MM.1S (cell line): Measurements from ENCODE around the gene ACO1.
A peak's percentile ranks its signal among the peaks of the same experiment; 100 is the strongest.

Source experiments
- DNase-seq: peaks from one replicate; pipeline ENCODE4 v3.0.0-alpha.2; 2015
- H2AFZ ChIP-seq: fragments of 300-600 bp; sonication (generic); 2 replicates; pipeline ENCODE4 v1.6.0; 2016; ENCODE audit warnings: antibody characterized with exemption, low read length
- H3F3A ChIP-seq: fragments of 300-600 bp; sonication (generic); 2 replicates; pipeline ENCODE4 v1.6.1; 2016; ENCODE audit warnings: mild to moderate bottlenecking, antibody characterized with exemption, low read length, moderate library complexity, mixed read lengths; ENCODE audit not compliant: insufficient read depth
- H3K27ac ChIP-seq: fragments of 300-600 bp; sonication (generic); 2 replicates; pipeline ENCODE4 v1.5.1; 2016; ENCODE audit warnings: mild to moderate bottlenecking, low read length
- H3K27me3 ChIP-seq: fragments of 300-600 bp; sonication (generic); replicated peaks from 2 replicates; pipeline ENCODE4 v1.6.0; 2016; ENCODE audit warnings: low read length; ENCODE audit not compliant: insufficient read depth
- H3K36me3 ChIP-seq: fragments of 300-600 bp; sonication (generic); replicated peaks from 2 replicates; pipeline ENCODE4 v1.6.1; 2016; ENCODE audit warnings: mild to moderate bottlenecking, low read length, mixed read lengths; ENCODE audit not compliant: insufficient read depth
- H3K4me1 ChIP-seq: fragments of 300-600 bp; sonication (generic); 2 replicates; pipeline ENCODE4 v1.6.1; 2016; ENCODE audit warnings: low read length, mixed read lengths
- H3K4me2 ChIP-seq: fragments of 300-600 bp; sonication (generic); 2 replicates; pipeline ENCODE4 v1.6.0; 2016; ENCODE audit warnings: low read depth, low read length
- H3K4me3 ChIP-seq: fragments of 300-600 bp; sonication (generic); 2 replicates; pipeline ENCODE4 v1.5.1; 2016; ENCODE audit warnings: low read length, mixed read lengths
- H3K79me2 ChIP-seq: fragments of 300-600 bp; sonication (generic); 2 replicates; pipeline ENCODE4 v1.6.1; 2016; ENCODE audit warnings: mixed run types, low read length, mixed read lengths
- H3K9ac ChIP-seq: fragments of 300-600 bp; sonication (generic); 2 replicates; pipeline ENCODE4 v1.6.1; 2016; ENCODE audit warnings: low read length, mixed read lengths
- H3K9me2 ChIP-seq: fragments of 300-600 bp; sonication (generic); replicated peaks from 2 replicates; pipeline ENCODE4 v1.6.1; 2016; ENCODE audit warnings: mild to moderate bottlenecking, low read length, mixed read lengths; ENCODE audit not compliant: insufficient read depth
- H3K9me3 ChIP-seq: fragments of 300-600 bp; sonication (generic); replicated peaks from 2 replicates; pipeline ENCODE4 v1.6.1; 2016; ENCODE audit warnings: mild to moderate bottlenecking, low read length, mixed read lengths; ENCODE audit not compliant: insufficient read depth
- H4K20me1 ChIP-seq: fragments of 300-600 bp; sonication (generic); 2 replicates; pipeline ENCODE4 v1.6.1; 2016; ENCODE audit warnings: mild to moderate bottlenecking, low read length, moderate library complexity, mixed read lengths; ENCODE audit not compliant: insufficient read depth
- EZH2 ChIP-seq: fragments of 300-600 bp; sonication (generic); optimal IDR thresholded peaks from 2 replicates; pipeline ENCODE3; 2017; ENCODE audit warnings: low read depth, mild to moderate bottlenecking, antibody characterized with exemption, low read length, mixed read lengths
- EZH2phosphoT487 ChIP-seq: fragments of 300-600 bp; sonication (generic); IDR thresholded peaks from 2 replicates; pipeline ENCODE4 v1.6.1; 2018; ENCODE audit warnings: antibody characterized with exemption, low read length
- TF ChIP-seq, protein P1 (sequence below): fragments of 300-600 bp; sonication (generic); IDR thresholded peaks from 2 replicates; pipeline ENCODE4 v1.5.1; 2016; ENCODE audit warnings: antibody characterized with exemption, low read length, mixed read lengths

The ACO1 gene

DNA sequence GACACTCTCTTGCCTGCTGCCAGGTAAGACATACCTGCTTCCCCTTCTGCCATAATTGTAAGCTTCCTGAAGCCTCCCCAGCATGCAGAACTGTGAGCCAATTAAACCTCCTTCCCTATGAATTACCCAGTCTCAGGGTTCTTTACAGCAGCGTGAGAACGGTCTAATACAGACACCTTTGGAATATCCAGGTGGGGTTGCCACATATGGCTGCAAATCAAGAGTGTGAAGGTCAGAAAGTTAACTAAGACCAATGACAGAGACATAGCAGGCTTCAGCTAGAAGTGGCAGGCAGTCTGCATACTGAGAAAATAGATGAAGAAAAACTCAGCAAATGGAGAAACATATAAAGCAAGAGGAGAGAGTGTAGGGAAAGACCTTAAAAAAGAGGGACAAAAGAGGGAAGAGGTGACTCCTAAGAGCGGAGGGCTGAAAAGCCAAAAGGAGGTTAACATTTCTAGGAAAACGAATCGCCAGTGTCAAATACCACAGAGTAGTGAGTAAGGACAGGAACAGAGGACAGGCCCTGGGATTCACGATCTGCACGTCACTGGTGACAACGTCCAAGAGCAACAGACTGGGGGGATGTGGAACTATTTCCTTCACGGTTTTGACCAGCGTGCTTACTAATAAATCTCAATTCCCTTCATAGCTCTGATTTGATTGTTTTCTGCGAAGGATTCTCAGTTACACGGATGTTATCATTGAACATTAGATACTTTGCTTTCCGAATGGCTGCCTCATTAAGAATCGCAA lies 1.7 kb upstream of the ACO1 start:
- no peak for DNase-seq
- H3K27me3 ChIP-seq, result peaks cover 7% of the 10 kb centered on the region; the same call in 1 of the 2 replicates
- H3K27ac ChIP-seq, result no peak overlapping the region
- no peaks in the 10 kb centered on the region for H3K9me3 ChIP-seq
- no peaks in the 10 kb centered on the region for H3K9me2 ChIP-seq
- no peaks in the 10 kb centered on the region for H4K20me1 ChIP-seq
- H3K4me3 ChIP-seq, result no peak overlapping the region
- peaks cover 20% of the 10 kb centered on the region for H3K4me1 ChIP-seq
- peaks cover 6% of the 10 kb centered on the region; the same call in 1 of the 2 replicates for H3F3A ChIP-seq
- no peak overlapping the region for H2AFZ ChIP-seq
- H3K9ac ChIP-seq, result no peak overlapping the region
- no peaks in the 10 kb centered on the region for H3K36me3 ChIP-seq
- H3K79me2 ChIP-seq, result 0 out of 2 replicates have a peak, but pooled peaks cover 4% of the 10 kb centered on the region
- no peak overlapping the region for H3K4me2 ChIP-seq
- TF ChIP-seq EZH2 (no peak), EZH2phosphoT487 (no peak)
- TF ChIP-seq, protein P1, sequence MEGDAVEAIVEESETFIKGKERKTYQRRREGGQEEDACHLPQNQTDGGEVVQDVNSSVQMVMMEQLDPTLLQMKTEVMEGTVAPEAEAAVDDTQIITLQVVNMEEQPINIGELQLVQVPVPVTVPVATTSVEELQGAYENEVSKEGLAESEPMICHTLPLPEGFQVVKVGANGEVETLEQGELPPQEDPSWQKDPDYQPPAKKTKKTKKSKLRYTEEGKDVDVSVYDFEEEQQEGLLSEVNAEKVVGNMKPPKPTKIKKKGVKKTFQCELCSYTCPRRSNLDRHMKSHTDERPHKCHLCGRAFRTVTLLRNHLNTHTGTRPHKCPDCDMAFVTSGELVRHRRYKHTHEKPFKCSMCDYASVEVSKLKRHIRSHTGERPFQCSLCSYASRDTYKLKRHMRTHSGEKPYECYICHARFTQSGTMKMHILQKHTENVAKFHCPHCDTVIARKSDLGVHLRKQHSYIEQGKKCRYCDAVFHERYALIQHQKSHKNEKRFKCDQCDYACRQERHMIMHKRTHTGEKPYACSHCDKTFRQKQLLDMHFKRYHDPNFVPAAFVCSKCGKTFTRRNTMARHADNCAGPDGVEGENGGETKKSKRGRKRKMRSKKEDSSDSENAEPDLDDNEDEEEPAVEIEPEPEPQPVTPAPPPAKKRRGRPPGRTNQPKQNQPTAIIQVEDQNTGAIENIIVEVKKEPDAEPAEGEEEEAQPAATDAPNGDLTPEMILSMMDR, result no peak

DNA sequence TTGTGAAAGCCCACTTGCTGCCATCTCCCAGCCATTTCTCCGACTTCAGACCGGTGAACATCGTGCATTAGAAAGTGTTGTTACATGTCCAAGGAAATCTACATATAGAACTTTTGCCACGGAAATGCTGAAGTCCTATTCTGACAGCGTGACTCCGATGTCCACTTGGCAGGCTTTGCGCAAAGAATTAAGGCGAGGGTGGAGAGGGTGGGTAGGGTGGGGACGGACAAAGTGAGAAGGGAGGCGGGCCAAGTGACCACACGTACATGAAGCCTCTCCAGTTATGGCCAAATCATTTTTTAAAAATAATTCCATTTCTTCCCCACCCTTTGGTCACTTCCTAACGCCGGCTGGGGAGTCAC lies 460 bp upstream of the ACO1 start:
- peak overlapping the region; percentile 89 for H3K4me3 ChIP-seq
- H3K79me2 ChIP-seq, result 0 out of 2 replicates have a peak, but pooled peaks cover 4% of the 10 kb centered on the region
- H3K4me2 ChIP-seq, result peak overlapping the region; percentile 83
- no peak for DNase-seq
- no peak overlapping the region for H3K27ac ChIP-seq
- H3K4me1 ChIP-seq, result peaks cover 14% of the 10 kb centered on the region
- no peaks in the 10 kb centered on the region for H3K36me3 ChIP-seq
- H3F3A ChIP-seq, result peaks cover 2% of the 10 kb centered on the region; the same call in 1 of the 2 replicates
- peak overlapping the region; percentile 90 for H2AFZ ChIP-seq
- no peaks in the 10 kb centered on the region for H4K20me1 ChIP-seq
- H3K27me3 ChIP-seq, result peaks cover 7% of the 10 kb centered on the region; the same call in 1 of the 2 replicates
- no peak overlapping the region for H3K9ac ChIP-seq
- H3K9me2 ChIP-seq, result no peaks in the 10 kb centered on the region
- no peaks in the 10 kb centered on the region for H3K9me3 ChIP-seq
- TF ChIP-seq EZH2, result no peak
- TF ChIP-seq EZH2phosphoT487, result no peak
- TF ChIP-seq, protein P1, result no peak

DNA sequence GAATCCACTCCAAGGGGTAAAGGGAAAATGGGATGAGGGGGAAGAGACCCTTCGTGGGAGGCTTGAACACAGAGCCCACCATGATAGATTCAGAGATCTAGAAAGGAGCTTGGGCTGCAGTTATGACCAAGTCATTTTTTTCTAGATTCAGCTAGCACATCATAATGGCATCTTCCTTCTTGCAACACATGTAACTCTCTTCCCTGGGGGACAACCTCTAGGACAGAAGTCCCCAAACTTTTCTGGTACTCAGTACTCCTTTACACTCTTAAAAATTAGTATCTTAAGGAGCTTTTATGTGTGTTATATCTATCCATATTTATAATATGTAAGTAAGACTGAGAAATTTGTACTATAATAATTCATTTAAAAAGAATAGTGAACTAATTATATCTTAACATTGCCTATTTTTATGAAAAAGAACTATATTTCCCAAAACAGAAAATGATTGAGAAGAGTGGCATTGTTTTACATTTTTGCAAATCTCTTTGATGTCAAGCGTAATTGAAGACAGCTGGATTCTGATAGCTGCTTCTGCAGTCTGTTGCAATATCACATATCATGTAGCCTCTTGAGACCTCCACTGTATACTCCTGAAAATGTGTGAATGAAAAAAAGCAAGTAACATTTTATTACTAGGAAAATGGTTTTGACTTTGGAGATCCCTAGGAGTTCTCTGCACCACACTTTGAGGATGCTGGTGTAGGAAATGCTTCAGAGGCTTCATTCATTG lies 875 bp downstream of the ACO1 start:
- Histone ChIP-seq H3K9me3 (no peaks in the 10 kb centered on the region), H3K9ac (peak overlapping the region; percentile 57; the same call in 1 of the 2 replicates), H3K4me3 (peak overlapping the region; percentile 89), H3K27me3 (peaks cover 7% of the 10 kb centered on the region; the same call in 1 of the 2 replicates), H3K4me1 (peaks cover 11% of the 10 kb centered on the region), H3K79me2 (0 out of 2 replicates have a peak, but pooled peaks cover 4% of the 10 kb centered on the region), H2AFZ (peak overlapping the region; percentile 90), H4K20me1 (no peaks in the 10 kb centered on the region), H3K4me2 (peak overlapping the region; percentile 83), H3F3A (no peaks in the 10 kb centered on the region), H3K9me2 (no peaks in the 10 kb centered on the region), H3K36me3 (no peaks in the 10 kb centered on the region), H3K27ac (no peak overlapping the region)
- no peak for DNase-seq
- TF ChIP-seq, protein P1, result no peak
- no peak for TF ChIP-seq EZH2phosphoT487
- no peak for TF ChIP-seq EZH2
